ENCODE measurements around the gene DNASE2B. TPM values are rescaled to one million over a fixed set of nuclear protein-coding genes. Genes with fewer than 3 reads are reported as not detected.

DNASE2B gene
- polyA plus RNA-seq, 2 of the 4 experiments (the other 2 are of a cell fraction), result not detected

GRCh38 chr1:84415396-84415795 is 17.1 kb downstream of the DNASE2B start:
- Histone ChIP-seq H3K27ac (no peak overlapping the region), H3K9me3 (no peaks in the 10 kb centered on the region), H3K4me1 (0 out of 3 replicates have a peak, but pooled peaks cover 5% of the 10 kb centered on the region), H3K4me2 (peak overlapping the region; percentile 8; the same call in 1 of the 3 replicates), H3K4me3 (no peak overlapping the region)
- DNase-seq (ENCODE audit: low read depth in 1 of 2, low spot score in 1 of 2) (no peak), ATAC-seq (no peak), FAIRE-seq (no peak)
- TF ChIP-seq NPAS2 (CRISPR knock-in tag; IDR thresholded peaks at IDR 0.05; ENCODE audit: borderline replicate concordance) (no peak), SREBF2 (IDR thresholded peaks at IDR 0.05) (no peak), CTCF (IDR thresholded peaks at IDR 0.05) (no peak), SMC3 (IDR thresholded peaks at IDR 0.05) (no peak), JUNB (IDR thresholded peaks at IDR 0.05) (no peak), FOSB (CRISPR knock-in tag; IDR thresholded peaks at IDR 0.05) (no peak), REST (IDR thresholded peaks at IDR 0.05) (no peak), HOXA7 (CRISPR knock-in tag; IDR thresholded peaks at IDR 0.05) (no peak), ZFP36 (IDR thresholded peaks at IDR 0.05; ENCODE audit: borderline replicate concordance, partially characterized antibody) (no peak), EP300 (IDR thresholded peaks at IDR 0.05) (no peak), HMGXB4 (CRISPR knock-in tag; IDR thresholded peaks at IDR 0.05; ENCODE audit: borderline replicate concordance) (no peak)
- POLR2A ChIA-PET, result no interaction called here
- WGBS (ENCODE audit: missing lambda C conversion rate), result 66% methylated on average over 2 of the region's 2 CpGs
- CTCF ChIA-PET, result interaction anchor here (0.6 to 1.6 kb wide), 2 partner anchors 18 to 23 kb away, joined by 5 to 6 read pairs; no protein-coding TSS in a partner anchor

GRCh38 chr1:84422909-84423308 is 24.6 kb downstream of the DNASE2B start:
- FAIRE-seq, result no peak
- no peak for ATAC-seq

More at GRCh38 chr1:84422909-84423308, 24.6 kb downstream of the DNASE2B start:
- TF ChIP-seq POLR2AphosphoS2 (conservative IDR thresholded peaks at IDR 0.05; ENCODE audit: low read length) (no peak), BHLHE40 (IDR thresholded peaks at IDR 0.05; ENCODE audit: low read depth, low read length) (no peak), POLR2A (IDR thresholded peaks at IDR 0.05; ENCODE audit: low read length) (no peak), MYC (IDR thresholded peaks at IDR 0.05; ENCODE audit: borderline replicate concordance, low read length) (no peak), CBX8 (IDR thresholded peaks at IDR 0.05) (no peak), ZFP36 (IDR thresholded peaks at IDR 0.05; ENCODE audit: borderline replicate concordance, partially characterized antibody) (no peak), ATOH8 (CRISPR knock-in tag; IDR thresholded peaks at IDR 0.05; ENCODE audit: low read depth) (no peak)
- no peaks in the 10 kb centered on the region for H3K4me1 ChIP-seq
- CTCF ChIA-PET, result interaction anchor here (0.8 kb wide), 1 partner anchor 10 kb away, joined by 3 read pairs; no protein-coding TSS in a partner anchor
- no peaks in the 10 kb centered on the region for H3K9me3 ChIP-seq
- DNase-seq (ENCODE audit: low read depth in 1 of 2, low spot score in 1 of 2), result no peak
- POLR2A ChIA-PET, result no interaction called here
- no peak overlapping the region for H3K27ac ChIP-seq
- no peak overlapping the region for H3K4me3 ChIP-seq
- H3K4me2 ChIP-seq, result no peak overlapping the region

All from A549 (cell line).